ENCODE results near the gene GLIS1.

DNA sequence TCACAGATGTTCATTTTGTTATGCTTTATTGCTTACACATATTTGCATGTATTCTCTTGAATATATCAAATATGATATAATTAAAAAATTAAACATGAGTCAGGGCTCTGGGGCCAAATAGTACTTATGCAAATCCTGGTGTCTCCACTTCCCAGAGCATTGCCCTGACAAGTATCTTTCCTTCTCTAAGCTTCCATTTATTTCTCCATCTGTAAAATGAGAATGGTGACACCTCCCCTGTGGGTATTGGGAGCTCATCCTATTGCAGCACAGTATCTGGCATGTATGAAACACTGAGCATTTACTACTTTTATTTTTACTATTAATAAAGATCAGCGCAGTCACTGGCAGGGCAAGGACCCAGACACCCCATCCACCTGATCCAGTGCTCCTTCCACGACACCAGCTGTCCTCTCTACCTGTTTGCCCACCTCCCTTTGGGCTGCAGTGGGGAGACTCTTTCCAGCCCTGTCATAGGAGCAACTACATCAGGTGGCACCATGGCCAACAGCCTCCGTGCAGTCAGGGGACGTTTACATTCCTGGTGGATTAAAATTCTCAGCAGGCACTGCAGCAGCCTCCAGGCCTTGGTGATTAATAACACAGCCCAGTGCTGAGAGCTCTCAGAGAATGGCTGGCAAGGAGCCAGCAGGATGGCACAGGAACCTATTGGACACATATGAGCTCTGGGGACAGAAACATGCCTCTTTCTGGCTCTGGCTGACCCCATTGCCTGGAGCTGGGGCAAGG is 166.7 kb downstream of the GLIS1 start:
- no peak for TF ChIP-seq POLR2A (IDR thresholded peaks at IDR 0.05)
- TF ChIP-seq, protein P1, sequence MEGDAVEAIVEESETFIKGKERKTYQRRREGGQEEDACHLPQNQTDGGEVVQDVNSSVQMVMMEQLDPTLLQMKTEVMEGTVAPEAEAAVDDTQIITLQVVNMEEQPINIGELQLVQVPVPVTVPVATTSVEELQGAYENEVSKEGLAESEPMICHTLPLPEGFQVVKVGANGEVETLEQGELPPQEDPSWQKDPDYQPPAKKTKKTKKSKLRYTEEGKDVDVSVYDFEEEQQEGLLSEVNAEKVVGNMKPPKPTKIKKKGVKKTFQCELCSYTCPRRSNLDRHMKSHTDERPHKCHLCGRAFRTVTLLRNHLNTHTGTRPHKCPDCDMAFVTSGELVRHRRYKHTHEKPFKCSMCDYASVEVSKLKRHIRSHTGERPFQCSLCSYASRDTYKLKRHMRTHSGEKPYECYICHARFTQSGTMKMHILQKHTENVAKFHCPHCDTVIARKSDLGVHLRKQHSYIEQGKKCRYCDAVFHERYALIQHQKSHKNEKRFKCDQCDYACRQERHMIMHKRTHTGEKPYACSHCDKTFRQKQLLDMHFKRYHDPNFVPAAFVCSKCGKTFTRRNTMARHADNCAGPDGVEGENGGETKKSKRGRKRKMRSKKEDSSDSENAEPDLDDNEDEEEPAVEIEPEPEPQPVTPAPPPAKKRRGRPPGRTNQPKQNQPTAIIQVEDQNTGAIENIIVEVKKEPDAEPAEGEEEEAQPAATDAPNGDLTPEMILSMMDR (IDR thresholded peaks at IDR 0.05) = no peak
